GM12878 (cell line): ENCODE measurements around the gene SLC22A12.

Source experiments
- CBX3 ChIP-seq: fragments of 200-600 bp; sonication (generic); IDR thresholded peaks from 2 replicates; pipeline ENCODE4 v1.6.1; 2016; ENCODE audit warnings: low read depth, borderline replicate concordance
- CREB1 ChIP-seq: IDR thresholded peaks from 2 replicates; pipeline ENCODE4 v1.6.1; 2012; ENCODE audit warnings: low read depth, mild to moderate bottlenecking, inconsistent platforms
- PAX5 ChIP-seq: IDR thresholded peaks from 2 replicates; pipeline ENCODE4 v1.6.1; 2011; ENCODE audit warnings: low read depth, low read length, borderline replicate concordance
- RAD21 ChIP-seq: IDR thresholded peaks from 2 replicates; pipeline ENCODE4 v1.6.1; 2011; ENCODE audit warnings: mild to moderate bottlenecking, low read depth, low read length, moderate library complexity; ENCODE audit not compliant: insufficient read depth
- RAD51 ChIP-seq: fragments of 450-650 bp; IDR thresholded peaks from 2 replicates; pipeline ENCODE4 v1.6.1; 2016; ENCODE audit warnings: moderate library complexity, mild to moderate bottlenecking, inconsistent platforms
- SUPT20H ChIP-seq: IDR thresholded peaks from 2 replicates; pipeline ENCODE4 v1.6.1; 2011; ENCODE audit warnings: low read depth, mild to moderate bottlenecking, low read length, moderate library complexity, borderline replicate concordance; ENCODE audit not compliant: control insufficient read depth
- USF1 ChIP-seq: IDR thresholded peaks from 2 replicates; pipeline ENCODE4 v1.6.1; 2011; ENCODE audit warnings: borderline replicate concordance, low read depth, mild to moderate bottlenecking, moderate library complexity, mixed read lengths, low read length; ENCODE audit not compliant: insufficient read depth; ENCODE audit errors: extremely low read length

GRCh38 chr11:64614917-64615316 is 23.9 kb downstream of the SLC22A12 start:
- no peak for TF ChIP-seq PAX5
- TF ChIP-seq CBX3, result no peak
- TF ChIP-seq RAD51, result no peak
- no peak for TF ChIP-seq USF1
- TF ChIP-seq RAD21, result no peak
- TF ChIP-seq CREB1, result no peak
- no peak for TF ChIP-seq SUPT20H
